K562 (cell line): ENCODE data around the gene PPL. TPM values are rescaled to one million over a fixed set of nuclear protein-coding genes. Genes with fewer than 3 reads are reported as not detected.

Experiments
- ATAC-seq: fragments of 200-7000 bp; cut with Tn5 transposase; 3 replicates; pipeline ENCODE4 v1.9.1; 2020; ENCODE audit warnings: moderate library complexity
- BruUV-seq: library from RNA; stranded (reverse); fragments of 400-500 nt; replicated peaks from 2 replicates; lab custom pipeline; 2021; lab: Mats Ljungman, UMichigan
- CTCF ChIA-PET: fragments of 300-600 bp; formaldehyde crosslinking; extraction: SDS; loops from one replicate; lab custom pipeline; 2021; ENCODE audit warnings: low intra/inter-chr PET ratio; lab: Yijun Ruan, JAX
- POLR2A ChIA-PET: fragments of 300-600, 350-650 bp; sonication (Branson Sonifier 250); formaldehyde crosslinking; extraction: SDS; loops from one replicate; lab custom pipeline; 2021; ENCODE audit warnings: antibody characterized with exemption, inconsistent platforms; lab: Yijun Ruan, JAX
- DNase-seq, 4 experiments: peaks; one replicate each; pipeline versions ENCODE4 v3.0.0 to v3.0.0-alpha.2; 2011 to 2018; ENCODE audit warnings: low spot score in 3 of 4, mixed read lengths in 3 of 4; ENCODE audit errors: extremely low read depth in 1 of 4
- FAIRE-seq: peaks from 2 replicates; lab custom pipeline; 2011; peaks lifted over from hg19 to GRCh38; lab: Jason Lieb, UNC
- H2AFZ ChIP-seq: 2 replicates; pipeline ENCODE4 v1.6.0; 2011; ENCODE audit warnings: low read depth, low read length, control low read depth, inconsistent platforms
- H3K27ac ChIP-seq: fragments of 200-600 bp; 3 replicates; pipeline ENCODE4 v1.8.0; 2011; ENCODE audit warnings: low read depth, mild to moderate bottlenecking, control low read depth, inconsistent platforms, low read length, moderate library complexity, mixed read lengths; ENCODE audit errors: extremely low read depth
- H3K27me3 ChIP-seq, 2 experiments: fragments of 300-600 bp in 1 of 2; 2 replicates in 1 of 2; 3 replicates in 1 of 2; pipeline versions ENCODE4 v1.6.0 to v1.8.0; 2011; ENCODE audit warnings: inconsistent platforms in 2 of 2, low read length in 2 of 2, mild to moderate bottlenecking in 1 of 2, mixed read lengths in 1 of 2, moderate library complexity in 1 of 2; ENCODE audit not compliant: control insufficient read depth in 2 of 2, insufficient read depth in 2 of 2
- H3K36me3 ChIP-seq: fragments of 300-600 bp; 3 replicates; pipeline ENCODE4 v1.8.0; 2011; ENCODE audit warnings: mild to moderate bottlenecking, low read length, inconsistent platforms; ENCODE audit not compliant: control insufficient read depth, insufficient read depth
- H3K4me1 ChIP-seq, 2 experiments: fragments of 200-600 bp in 1 of 2; replicated peaks in 1 of 2; 2 replicates in 1 of 2; 3 replicates in 1 of 2; pipeline versions ENCODE4 v1.5.1 to v1.8.0; 2011; ENCODE audit warnings: inconsistent platforms in 2 of 2, low read length in 2 of 2, mild to moderate bottlenecking in 1 of 2, mixed read lengths in 1 of 2, moderate library complexity in 1 of 2; ENCODE audit not compliant: control insufficient read depth in 2 of 2, insufficient read depth in 2 of 2
- H3K4me2 ChIP-seq: 2 replicates; pipeline ENCODE4 v1.6.1; 2011; ENCODE audit warnings: low read length, control low read depth, inconsistent platforms, mixed read lengths; ENCODE audit not compliant: insufficient read depth
- H3K4me3 ChIP-seq: fragments of 200-600 bp; sonication (generic), shearing (Covaris generic); 2 replicates; pipeline ENCODE4 v1.5.1; 2016; ENCODE audit warnings: control low read depth, inconsistent platforms
- H3K79me2 ChIP-seq: fragments of 200-600 bp; 3 replicates; pipeline ENCODE4 v1.8.0; 2011; ENCODE audit warnings: low read length, inconsistent platforms; ENCODE audit not compliant: control insufficient read depth, insufficient read depth
- H3K9ac ChIP-seq, 2 experiments: 2 replicates each; pipeline versions ENCODE4 v1.6.0 to v1.6.1; 2011; ENCODE audit warnings: low read depth in 2 of 2, low read length in 2 of 2, control low read depth in 1 of 2, inconsistent platforms in 1 of 2, mild to moderate bottlenecking in 1 of 2, mixed read lengths in 1 of 2; ENCODE audit not compliant: insufficient read depth in 1 of 2
- H3K9me1 ChIP-seq: one replicate; pipeline ENCODE4 v1.6.0; 2011; ENCODE audit warnings: inconsistent platforms, mild to moderate bottlenecking, low read length, moderate library complexity; ENCODE audit not compliant: control insufficient read depth, insufficient read depth
- H3K9me3 ChIP-seq: replicated peaks from 2 replicates; pipeline ENCODE4 v1.5.1; 2011; ENCODE audit warnings: low read depth, low read length, inconsistent platforms; ENCODE audit not compliant: control insufficient read depth, insufficient read depth
- H4K20me1 ChIP-seq: replicated peaks from 2 replicates; pipeline ENCODE4 v1.6.1; 2011; ENCODE audit warnings: low read length, inconsistent platforms, mixed read lengths; ENCODE audit not compliant: control insufficient read depth, insufficient read depth
- PML ChIP-seq: IDR thresholded peaks from 2 replicates; pipeline ENCODE4 v1.6.1; 2012; ENCODE audit warnings: low read length, inconsistent platforms
- PRDM10 ChIP-seq: fragments of 450-650 bp; IDR thresholded peaks from 2 replicates; pipeline ENCODE4 v1.6.1; 2018; ENCODE audit not compliant: partially characterized antibody
- SNRNP70 ChIP-seq: fragments of 200-400 bp; formaldehyde crosslinking; optimal IDR thresholded peaks from 2 replicates; pipeline ENCODE3; 2017; ENCODE audit warnings: low read depth, low read length
- ZBTB8A ChIP-seq: fragments of 450-650 bp; IDR thresholded peaks from 2 replicates; pipeline ENCODE4 v1.6.1; 2018; ENCODE audit warnings: mild to moderate bottlenecking, moderate library complexity; ENCODE audit not compliant: partially characterized antibody
- ZNF780A ChIP-seq: fragments of 250-450 bp; sonication (Bioruptor Pico); IDR thresholded peaks from 2 replicates; pipeline ENCODE4 v1.5.0; 2021; ENCODE audit warnings: mild to moderate bottlenecking
- WGBS: fragments of 100-300 bp; shearing (Covaris generic); methylation state at CpG from one replicate; pipeline ENCODE4 v1.1.6; 2016; ENCODE audit warnings: low coverage, mixed read lengths; ENCODE audit not compliant: insufficient coverage; ENCODE audit errors: missing lambda C conversion rate; 5-methylcytosine and 5-hydroxymethylcytosine counted together
- in situ Hi-C: fragments of 300-500 bp; cut with MboI; formaldehyde crosslinking; loops from 4 replicates; pipeline ENCODE4 v1.15.0; 2018; ENCODE audit warnings: inconsistent platforms, mixed read lengths
- intact Hi-C: fragments of 100-400 bp; cut with micrococcal nuclease; formaldehyde crosslinking; loops from 2 replicates; pipeline ENCODE4 v1.14.2; 2022
- polyA plus RNA-seq, 8 experiments: library from polyadenylated mRNA; depleted of rRNA in 4 of 8; stranded (reverse) in 5 of 8; unstranded in 3 of 8; fragments of >200 nt; fragmentation: Nextera tagmentation in 2 of 8; fragmentation: Illumina TruSeq in 1 of 8; extraction: Ambion mirVana in 2 of 8; extraction: Trizol in 1 of 8; gene quantifications; 2 replicates each; pipeline versions ENCODE4 v1.2.1 to v1.2.3, GENCODE V29; 2011 to 2014; ENCODE audit warnings: inconsistent platforms in 1 of 8, missing spikeins in 1 of 8
- total RNA-seq, 7 experiments: library from RNA; depleted of rRNA in 6 of 7; stranded (reverse); fragments of >200 nt in 6 of 7; fragmentation: Illumina TruSeq in 2 of 7; extraction: Trizol in 2 of 7; gene quantifications; 2 replicates each; pipeline versions ENCODE4 v1.2.1 to v1.2.3, GENCODE V29; 2011 to 2021; ENCODE audit warnings: low replicate concordance in 1 of 7

Gene PPL
- total and polyA plus RNA-seq, 9 of the 15 experiments (the other 6 are each of a cell fraction or from before 2014, with no cell fraction given) = 0.01 to 0.15 (median 0.07) TPM; not detected in 3

- H4K20me1 ChIP-seq = no peaks in the 10 kb centered on the region
- FAIRE-seq = peak; percentile 23
- intact Hi-C loops (no loop called here), in situ Hi-C loops (no loop called here)
- TF ChIP-seq PRDM10 (peak; percentile 40), ZBTB8A (no peak), SNRNP70 (no peak), PML (no peak), ZNF780A (CRISPR knock-in tag) (no peak)
- H3K9ac ChIP-seq = no peak overlapping the region
- H3K9me1 ChIP-seq = no peaks in the 10 kb centered on the region
- H3K79me2 ChIP-seq = no peaks in the 10 kb centered on the region
- no peak overlapping the region for H3K4me3 ChIP-seq
- peaks cover 4 to 26% of the 10 kb centered on the region in 2 experiments; a peak in 3 of 5 replicates for H3K27me3 ChIP-seq
- no peak overlapping the region for H3K27ac ChIP-seq
- H3K36me3 ChIP-seq = no peaks in the 10 kb centered on the region
- no peak overlapping the region for H3K4me2 ChIP-seq
- ChIA-PET POLR2A (interaction anchor here (0.8 to 2.0 kb wide), 3 partner anchors 13 to 127 kb away, joined by 3 to 6 read pairs (median 3); no protein-coding TSS in a partner anchor), CTCF (no interaction called here)
- H3K9me3 ChIP-seq = no peaks in the 10 kb centered on the region
- 4% methylated on average over 7 of the region's 7 CpGs for WGBS
- DNase-seq = no peak
- H3K4me1 ChIP-seq = peaks cover 0 to 4% of the 10 kb centered on the region in 2 experiments; a peak in 1 of 5 replicates
- no TSS peak for BruUV-seq
- ATAC-seq = peak; percentile 26; the same call in 2 of the 3 replicates
- H2AFZ ChIP-seq = no peak overlapping the region
These were observed 23.7 kb downstream of the PPL start for GRCh38 chr16:4913130-4913773.
